HepG2 (cell line): ENCODE measurements around the gene OR6S1. TPM values are rescaled to one million over a fixed set of nuclear protein-coding genes. Genes with fewer than 3 reads are reported as not detected.

Experiments used
- EP300 ChIP-seq, 3 experiments: sonication (generic) in 1 of 3; formaldehyde crosslinking in 1 of 3; IDR thresholded peaks; 2 replicates each; pipeline versions ENCODE4 v1.5.1 to v1.6.1; 2011 to 2020; ENCODE audit warnings: low read depth in 2 of 3, low read length in 2 of 3, borderline replicate concordance in 1 of 3, improper control_type of control experiment in 1 of 3, mild to moderate bottlenecking in 1 of 3, missing genetic modification reagents in 1 of 3, moderate library complexity in 1 of 3
- HMGA1 ChIP-seq: sonication (generic); formaldehyde crosslinking; conservative IDR thresholded peaks from 2 replicates; pipeline ENCODE4 v1.4.0; 2020; ENCODE audit warnings: missing genetic modification reagents
- ISL2 ChIP-seq: sonication (generic); formaldehyde crosslinking; IDR thresholded peaks from 2 replicates; pipeline ENCODE4 v1.5.0; 2020; ENCODE audit warnings: missing genetic modification reagents
- KLF16 ChIP-seq, 2 experiments: sonication (generic) in 1 of 2; formaldehyde crosslinking in 1 of 2; IDR thresholded peaks; 2 replicates each; pipeline versions ENCODE4 v1.6.1 to v1.8.0; 2016 to 2023; ENCODE audit warnings: missing genetic modification reagents in 2 of 2, missing compliant biosample characterization in 1 of 2
- NFYC ChIP-seq: IDR thresholded peaks from 2 replicates; pipeline ENCODE4 v1.6.1; 2016; ENCODE audit warnings: missing genetic modification reagents, missing compliant biosample characterization
- ZNF282 ChIP-seq: fragments of 450-650 bp; IDR thresholded peaks from 2 replicates; pipeline ENCODE4 v1.6.1; 2018; ENCODE audit not compliant: partially characterized antibody
- ZNF441 ChIP-seq: sonication (generic); formaldehyde crosslinking; IDR thresholded peaks from 2 replicates; pipeline ENCODE4 v1.7.0; 2021; ENCODE audit warnings: missing genetic modification reagents, borderline replicate concordance
- ZNF614 ChIP-seq: IDR thresholded peaks from 2 replicates; pipeline ENCODE4 v1.6.1; 2018; ENCODE audit warnings: missing biosample characterization, missing genetic modification reagents, inconsistent platforms, borderline replicate concordance
- ZNF670 ChIP-seq: sonication (generic); formaldehyde crosslinking; IDR thresholded peaks from 2 replicates; pipeline ENCODE4 v1.8.0; 2022; ENCODE audit warnings: mild to moderate bottlenecking, missing genetic modification reagents, borderline replicate concordance
- polyA plus RNA-seq, 8 experiments: library from polyadenylated mRNA; depleted of rRNA in 3 of 8; stranded (reverse) in 7 of 8; unstranded in 1 of 8; fragments of >200 nt; fragmentation: Illumina TruSeq in 4 of 8; extraction: Trizol in 4 of 8; gene quantifications; 2 replicates each; pipeline versions ENCODE4 v1.2.1 to v1.2.3, GENCODE V29; 2011 to 2016; ENCODE audit warnings: low read depth in 4 of 8, missing spikeins in 1 of 8, mixed read lengths in 1 of 8; ENCODE audit not compliant: insufficient read depth in 1 of 8
- total RNA-seq, 5 experiments: library from RNA; depleted of rRNA; stranded (reverse); fragments of >200 nt; fragmentation: Illumina TruSeq; extraction: Trizol; gene quantifications; 2 replicates each; pipeline ENCODE4 v1.2.3, GENCODE V29; 2016; ENCODE audit warnings: low read depth in 1 of 5
- TF ChIP-seq, protein P1 (sequence below): sonication (generic); formaldehyde crosslinking; IDR thresholded peaks from 2 replicates; pipeline ENCODE4 v1.4.0; 2020; ENCODE audit warnings: mild to moderate bottlenecking, missing genetic modification reagents
- TF ChIP-seq, protein P2 (sequence below): sonication (generic); formaldehyde crosslinking; IDR thresholded peaks from 2 replicates; pipeline ENCODE4 v1.4.0; 2020; ENCODE audit warnings: missing genetic modification reagents, borderline replicate concordance
- TF ChIP-seq, protein P3 (sequence below): sonication (generic); formaldehyde crosslinking; IDR thresholded peaks from 2 replicates; pipeline ENCODE4 v1.4.0; 2020; ENCODE audit warnings: missing genetic modification reagents
- TF ChIP-seq, protein P4 (sequence below): sonication (generic); formaldehyde crosslinking; conservative IDR thresholded peaks from 2 replicates; pipeline ENCODE4 v1.8.0; 2022; ENCODE audit warnings: missing genetic modification reagents
- TF ChIP-seq, protein P5 (sequence below): sonication (generic); formaldehyde crosslinking; IDR thresholded peaks from 2 replicates; pipeline ENCODE4 v1.5.0; 2020; ENCODE audit warnings: mild to moderate bottlenecking, missing genetic modification reagents

Gene OR6S1
- total and polyA plus RNA-seq, 2 of the 13 experiments (the other 11 are each of a cell fraction or from before 2014, with no cell fraction given): 0.09 TPM; not detected in 1

- TF ChIP-seq, protein P1, sequence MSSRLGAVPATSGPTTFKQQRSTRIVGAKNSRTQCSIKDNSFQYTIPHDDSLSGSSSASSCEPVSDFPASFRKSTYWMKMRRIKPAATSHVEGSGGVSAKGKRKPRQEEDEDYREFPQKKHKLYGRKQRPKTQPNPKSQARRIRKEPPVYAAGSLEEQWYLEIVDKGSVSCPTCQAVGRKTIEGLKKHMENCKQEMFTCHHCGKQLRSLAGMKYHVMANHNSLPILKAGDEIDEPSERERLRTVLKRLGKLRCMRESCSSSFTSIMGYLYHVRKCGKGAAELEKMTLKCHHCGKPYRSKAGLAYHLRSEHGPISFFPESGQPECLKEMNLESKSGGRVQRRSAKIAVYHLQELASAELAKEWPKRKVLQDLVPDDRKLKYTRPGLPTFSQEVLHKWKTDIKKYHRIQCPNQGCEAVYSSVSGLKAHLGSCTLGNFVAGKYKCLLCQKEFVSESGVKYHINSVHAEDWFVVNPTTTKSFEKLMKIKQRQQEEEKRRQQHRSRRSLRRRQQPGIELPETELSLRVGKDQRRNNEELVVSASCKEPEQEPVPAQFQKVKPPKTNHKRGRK (CRISPR knock-in tag): no peak
- TF ChIP-seq EP300 (IDR thresholded peaks at IDR 0.05; ENCODE audit: low read depth in 2 of 2, low read length in 2 of 2) (peak in 1 of 2 experiments; percentile 30; a peak in 1 of 4 replicates), EP300 (CRISPR knock-in tag; IDR thresholded peaks at IDR 0.05; ENCODE audit: borderline replicate concordance) (no peak; the same call in 1 of the 2 replicates), ZNF614 (peak; percentile 65; the same call in 1 of the 2 replicates), HMGA1 (no peak), ZNF282 (no peak), KLF16 (CRISPR knock-in tag; IDR thresholded peaks at IDR 0.05) (peak in 1 of 2 experiments; percentile 94; a peak in 2 of 4 replicates), NFYC (no peak; the same call in 1 of the 2 replicates), ISL2 (CRISPR knock-in tag) (peak; percentile 59), ZNF441 (peak; percentile 39), ZNF670 (CRISPR knock-in tag) (peak; percentile 92)
- TF ChIP-seq, protein P2, sequence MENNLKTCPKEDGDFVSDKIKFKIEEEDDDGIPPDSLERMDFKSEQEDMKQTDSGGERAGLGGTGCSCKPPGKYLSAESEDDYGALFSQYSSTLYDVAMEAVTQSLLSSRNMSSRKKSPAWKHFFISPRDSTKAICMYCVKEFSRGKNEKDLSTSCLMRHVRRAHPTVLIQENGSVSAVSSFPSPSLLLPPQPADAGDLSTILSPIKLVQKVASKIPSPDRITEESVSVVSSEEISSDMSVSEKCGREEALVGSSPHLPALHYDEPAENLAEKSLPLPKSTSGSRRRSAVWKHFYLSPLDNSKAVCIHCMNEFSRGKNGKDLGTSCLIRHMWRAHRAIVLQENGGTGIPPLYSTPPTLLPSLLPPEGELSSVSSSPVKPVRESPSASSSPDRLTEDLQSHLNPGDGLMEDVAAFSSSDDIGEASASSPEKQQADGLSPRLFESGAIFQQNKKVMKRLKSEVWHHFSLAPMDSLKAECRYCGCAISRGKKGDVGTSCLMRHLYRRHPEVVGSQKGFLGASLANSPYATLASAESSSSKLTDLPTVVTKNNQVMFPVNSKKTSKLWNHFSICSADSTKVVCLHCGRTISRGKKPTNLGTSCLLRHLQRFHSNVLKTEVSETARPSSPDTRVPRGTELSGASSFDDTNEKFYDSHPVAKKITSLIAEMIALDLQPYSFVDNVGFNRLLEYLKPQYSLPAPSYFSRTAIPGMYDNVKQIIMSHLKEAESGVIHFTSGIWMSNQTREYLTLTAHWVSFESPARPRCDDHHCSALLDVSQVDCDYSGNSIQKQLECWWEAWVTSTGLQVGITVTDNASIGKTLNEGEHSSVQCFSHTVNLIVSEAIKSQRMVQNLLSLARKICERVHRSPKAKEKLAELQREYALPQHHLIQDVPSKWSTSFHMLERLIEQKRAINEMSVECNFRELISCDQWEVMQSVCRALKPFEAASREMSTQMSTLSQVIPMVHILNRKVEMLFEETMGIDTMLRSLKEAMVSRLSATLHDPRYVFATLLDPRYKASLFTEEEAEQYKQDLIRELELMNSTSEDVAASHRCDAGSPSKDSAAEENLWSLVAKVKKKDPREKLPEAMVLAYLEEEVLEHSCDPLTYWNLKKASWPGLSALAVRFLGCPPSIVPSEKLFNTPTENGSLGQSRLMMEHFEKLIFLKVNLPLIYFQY (CRISPR knock-in tag): no peak; the same call in none of the 2 replicates
- TF ChIP-seq, protein P3, sequence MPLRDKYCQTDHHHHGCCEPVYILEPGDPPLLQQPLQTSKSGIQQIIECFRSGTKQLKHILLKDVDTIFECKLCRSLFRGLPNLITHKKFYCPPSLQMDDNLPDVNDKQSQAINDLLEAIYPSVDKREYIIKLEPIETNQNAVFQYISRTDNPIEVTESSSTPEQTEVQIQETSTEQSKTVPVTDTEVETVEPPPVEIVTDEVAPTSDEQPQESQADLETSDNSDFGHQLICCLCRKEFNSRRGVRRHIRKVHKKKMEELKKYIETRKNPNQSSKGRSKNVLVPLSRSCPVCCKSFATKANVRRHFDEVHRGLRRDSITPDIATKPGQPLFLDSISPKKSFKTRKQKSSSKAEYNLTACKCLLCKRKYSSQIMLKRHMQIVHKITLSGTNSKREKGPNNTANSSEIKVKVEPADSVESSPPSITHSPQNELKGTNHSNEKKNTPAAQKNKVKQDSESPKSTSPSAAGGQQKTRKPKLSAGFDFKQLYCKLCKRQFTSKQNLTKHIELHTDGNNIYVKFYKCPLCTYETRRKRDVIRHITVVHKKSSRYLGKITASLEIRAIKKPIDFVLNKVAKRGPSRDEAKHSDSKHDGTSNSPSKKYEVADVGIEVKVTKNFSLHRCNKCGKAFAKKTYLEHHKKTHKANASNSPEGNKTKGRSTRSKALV: peak; percentile 81
- TF ChIP-seq, protein P4, sequence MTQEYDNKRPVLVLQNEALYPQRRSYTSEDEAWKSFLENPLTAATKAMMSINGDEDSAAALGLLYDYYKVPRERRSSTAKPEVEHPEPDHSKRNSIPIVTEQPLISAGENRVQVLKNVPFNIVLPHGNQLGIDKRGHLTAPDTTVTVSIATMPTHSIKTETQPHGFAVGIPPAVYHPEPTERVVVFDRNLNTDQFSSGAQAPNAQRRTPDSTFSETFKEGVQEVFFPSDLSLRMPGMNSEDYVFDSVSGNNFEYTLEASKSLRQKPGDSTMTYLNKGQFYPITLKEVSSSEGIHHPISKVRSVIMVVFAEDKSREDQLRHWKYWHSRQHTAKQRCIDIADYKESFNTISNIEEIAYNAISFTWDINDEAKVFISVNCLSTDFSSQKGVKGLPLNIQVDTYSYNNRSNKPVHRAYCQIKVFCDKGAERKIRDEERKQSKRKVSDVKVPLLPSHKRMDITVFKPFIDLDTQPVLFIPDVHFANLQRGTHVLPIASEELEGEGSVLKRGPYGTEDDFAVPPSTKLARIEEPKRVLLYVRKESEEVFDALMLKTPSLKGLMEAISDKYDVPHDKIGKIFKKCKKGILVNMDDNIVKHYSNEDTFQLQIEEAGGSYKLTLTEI: no peak
- TF ChIP-seq, protein P5, sequence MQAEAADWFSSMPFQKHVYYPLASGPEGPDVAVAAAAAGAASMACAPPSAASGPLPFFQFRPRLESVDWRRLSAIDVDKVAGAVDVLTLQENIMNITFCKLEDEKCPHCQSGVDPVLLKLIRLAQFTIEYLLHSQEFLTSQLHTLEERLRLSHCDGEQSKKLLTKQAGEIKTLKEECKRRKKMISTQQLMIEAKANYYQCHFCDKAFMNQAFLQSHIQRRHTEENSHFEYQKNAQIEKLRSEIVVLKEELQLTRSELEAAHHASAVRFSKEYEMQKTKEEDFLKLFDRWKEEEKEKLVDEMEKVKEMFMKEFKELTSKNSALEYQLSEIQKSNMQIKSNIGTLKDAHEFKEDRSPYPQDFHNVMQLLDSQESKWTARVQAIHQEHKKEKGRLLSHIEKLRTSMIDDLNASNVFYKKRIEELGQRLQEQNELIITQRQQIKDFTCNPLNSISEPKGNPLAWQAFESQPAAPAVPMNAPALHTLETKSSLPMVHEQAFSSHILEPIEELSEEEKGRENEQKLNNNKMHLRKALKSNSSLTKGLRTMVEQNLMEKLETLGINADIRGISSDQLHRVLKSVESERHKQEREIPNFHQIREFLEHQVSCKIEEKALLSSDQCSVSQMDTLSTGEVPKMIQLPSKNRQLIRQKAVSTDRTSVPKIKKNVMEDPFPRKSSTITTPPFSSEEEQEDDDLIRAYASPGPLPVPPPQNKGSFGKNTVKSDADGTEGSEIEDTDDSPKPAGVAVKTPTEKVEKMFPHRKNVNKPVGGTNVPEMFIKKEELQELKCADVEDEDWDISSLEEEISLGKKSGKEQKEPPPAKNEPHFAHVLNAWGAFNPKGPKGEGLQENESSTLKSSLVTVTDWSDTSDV (CRISPR knock-in tag): no peak
These were observed 28.1 kb downstream of the OR6S1 start (continued) for GRCh38 chr14:20613094-20614037.
